Testis (tissue), 2 donors: ENCODE measurements around the gene SDCBP2.

ENCODE experiments used
- POLR2A ChIP-seq: fragments of 450-650 bp; IDR thresholded peaks from one replicate; pipeline ENCODE4 v1.6.1; 2017; ENCODE audit warnings: antibody characterized with exemption, mild to moderate bottlenecking, moderate library complexity
- TF ChIP-seq, protein P1 (sequence below), 3 experiments: fragments of 450-650 bp in 2 of 3; fragments of 200-600 bp in 1 of 3; sonication (generic) in 1 of 3; IDR thresholded peaks; one replicate each; pipeline ENCODE4 v1.5.1; 2016 to 2019; ENCODE audit warnings: antibody characterized with exemption in 3 of 3, mild to moderate bottlenecking in 2 of 3, moderate library complexity in 1 of 3

DNA sequence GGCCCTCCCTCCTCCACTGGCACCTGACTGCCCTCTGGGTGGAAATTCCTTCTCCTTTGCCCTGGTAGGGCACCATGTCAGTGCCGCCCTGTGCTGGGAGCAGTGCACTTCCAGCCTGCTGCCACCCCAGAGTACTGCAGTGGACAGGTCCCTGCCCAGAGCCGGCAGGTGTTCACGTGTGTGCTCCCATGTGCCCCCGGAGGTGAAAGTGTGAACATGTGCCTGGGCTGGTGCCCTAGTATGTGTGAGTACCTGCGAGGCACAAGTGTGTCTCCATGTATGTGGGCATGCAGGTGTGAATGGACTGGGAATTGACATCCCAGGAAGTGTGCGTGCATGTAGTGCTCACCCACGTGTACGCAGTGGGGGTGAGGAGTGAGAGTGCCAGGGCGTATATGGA, 29.4 kb downstream of the SDCBP2 start:
- TF ChIP-seq, protein P1, sequence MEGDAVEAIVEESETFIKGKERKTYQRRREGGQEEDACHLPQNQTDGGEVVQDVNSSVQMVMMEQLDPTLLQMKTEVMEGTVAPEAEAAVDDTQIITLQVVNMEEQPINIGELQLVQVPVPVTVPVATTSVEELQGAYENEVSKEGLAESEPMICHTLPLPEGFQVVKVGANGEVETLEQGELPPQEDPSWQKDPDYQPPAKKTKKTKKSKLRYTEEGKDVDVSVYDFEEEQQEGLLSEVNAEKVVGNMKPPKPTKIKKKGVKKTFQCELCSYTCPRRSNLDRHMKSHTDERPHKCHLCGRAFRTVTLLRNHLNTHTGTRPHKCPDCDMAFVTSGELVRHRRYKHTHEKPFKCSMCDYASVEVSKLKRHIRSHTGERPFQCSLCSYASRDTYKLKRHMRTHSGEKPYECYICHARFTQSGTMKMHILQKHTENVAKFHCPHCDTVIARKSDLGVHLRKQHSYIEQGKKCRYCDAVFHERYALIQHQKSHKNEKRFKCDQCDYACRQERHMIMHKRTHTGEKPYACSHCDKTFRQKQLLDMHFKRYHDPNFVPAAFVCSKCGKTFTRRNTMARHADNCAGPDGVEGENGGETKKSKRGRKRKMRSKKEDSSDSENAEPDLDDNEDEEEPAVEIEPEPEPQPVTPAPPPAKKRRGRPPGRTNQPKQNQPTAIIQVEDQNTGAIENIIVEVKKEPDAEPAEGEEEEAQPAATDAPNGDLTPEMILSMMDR (IDR thresholded peaks at IDR 0.05) = no peak
- no peak for TF ChIP-seq POLR2A
